ENCODE data around the gene THEMIS2.

DNA sequence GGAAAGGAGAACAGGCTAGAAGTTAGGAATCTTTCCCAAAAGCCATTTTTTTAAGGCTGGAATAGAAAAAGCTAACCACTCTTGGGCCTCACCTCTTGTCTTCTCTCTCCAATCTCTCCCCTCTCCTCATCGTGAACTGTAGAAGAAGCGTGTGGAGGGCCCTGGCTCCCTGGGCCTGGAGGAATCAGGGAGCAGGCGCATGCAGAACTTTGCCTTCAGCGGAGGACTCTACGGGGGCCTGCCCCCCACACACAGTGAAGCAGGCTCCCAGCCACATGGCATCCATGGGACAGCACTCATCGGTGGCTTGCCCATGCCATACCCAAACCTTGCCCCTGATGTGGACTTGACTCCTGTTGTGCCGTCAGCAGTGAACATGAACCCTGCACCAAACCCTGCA lies 22.4 kb upstream of the THEMIS2 start:
- TF ChIP-seq, protein P1, sequence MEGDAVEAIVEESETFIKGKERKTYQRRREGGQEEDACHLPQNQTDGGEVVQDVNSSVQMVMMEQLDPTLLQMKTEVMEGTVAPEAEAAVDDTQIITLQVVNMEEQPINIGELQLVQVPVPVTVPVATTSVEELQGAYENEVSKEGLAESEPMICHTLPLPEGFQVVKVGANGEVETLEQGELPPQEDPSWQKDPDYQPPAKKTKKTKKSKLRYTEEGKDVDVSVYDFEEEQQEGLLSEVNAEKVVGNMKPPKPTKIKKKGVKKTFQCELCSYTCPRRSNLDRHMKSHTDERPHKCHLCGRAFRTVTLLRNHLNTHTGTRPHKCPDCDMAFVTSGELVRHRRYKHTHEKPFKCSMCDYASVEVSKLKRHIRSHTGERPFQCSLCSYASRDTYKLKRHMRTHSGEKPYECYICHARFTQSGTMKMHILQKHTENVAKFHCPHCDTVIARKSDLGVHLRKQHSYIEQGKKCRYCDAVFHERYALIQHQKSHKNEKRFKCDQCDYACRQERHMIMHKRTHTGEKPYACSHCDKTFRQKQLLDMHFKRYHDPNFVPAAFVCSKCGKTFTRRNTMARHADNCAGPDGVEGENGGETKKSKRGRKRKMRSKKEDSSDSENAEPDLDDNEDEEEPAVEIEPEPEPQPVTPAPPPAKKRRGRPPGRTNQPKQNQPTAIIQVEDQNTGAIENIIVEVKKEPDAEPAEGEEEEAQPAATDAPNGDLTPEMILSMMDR (IDR thresholded peaks at IDR 0.05; ENCODE audit: insufficient read depth, low read depth, low read length) = no peak
- TF ChIP-seq EZH2 (IDR thresholded peaks at IDR 0.05; ENCODE audit: insufficient read depth, low read length) = no peak
